ENCODE results near the gene DRD2.

DRD2 gene

GRCh38 chr11:113488931-113489351 is 13.7 kb upstream of the DRD2 start:
- Histone ChIP-seq H4K20me1 (no peaks in the 10 kb centered on the region), H3K9me3 (replicated peaks in 1 of 11) (no peaks in the 10 kb centered on the region), H3K27me3 (no peaks in the 10 kb centered on the region), H3K36me3 (no peaks in the 10 kb centered on the region), H3K27ac (no peak overlapping the region), H3K4me3 (no peak overlapping the region), H3K4me2 (no peak overlapping the region), H3K4me1 (no peaks in the 10 kb centered on the region), H3K9ac (no peak overlapping the region)
- no peak for TF ChIP-seq Cebpa-rat (IDR thresholded peaks at IDR 0.05)

GRCh38 chr11:113487622-113488021 is 12.4 kb upstream of the DRD2 start:
- Histone ChIP-seq H3K4me3 (no peak overlapping the region), H3K36me3 (no peaks in the 10 kb centered on the region), H3K9me3 (replicated peaks in 1 of 11) (no peaks in the 10 kb centered on the region), H3K4me1 (no peaks in the 10 kb centered on the region), H3K27me3 (no peaks in the 10 kb centered on the region), H3K27ac (no peak overlapping the region), H3K9ac (no peak overlapping the region), H3K4me2 (no peak overlapping the region), H4K20me1 (no peaks in the 10 kb centered on the region)
- no peak for TF ChIP-seq Cebpa-rat (IDR thresholded peaks at IDR 0.05)

GRCh38 chr11:113484223-113484622 is 9.0 kb upstream of the DRD2 start:
- Histone ChIP-seq H3K27me3 (no peaks in the 10 kb centered on the region), H3K9me3 (replicated peaks in 1 of 11) (no peaks in the 10 kb centered on the region), H3K4me1 (no peaks in the 10 kb centered on the region), H3K27ac (no peak overlapping the region), H3K4me2 (no peak overlapping the region), H3K4me3 (no peak overlapping the region), H3K9ac (no peak overlapping the region), H4K20me1 (no peaks in the 10 kb centered on the region), H3K36me3 (no peaks in the 10 kb centered on the region)
- TF ChIP-seq Cebpa-rat (IDR thresholded peaks at IDR 0.05): no peak

- H3K9me3 ChIP-seq (replicated peaks in 1 of 11): no peaks in the 10 kb centered on the region
- no peaks in the 10 kb centered on the region for H4K20me1 ChIP-seq
- H3K4me1 ChIP-seq: no peaks in the 10 kb centered on the region
- H3K36me3 ChIP-seq: no peaks in the 10 kb centered on the region
- H3K4me2 ChIP-seq: no peak overlapping the region
- H3K27me3 ChIP-seq: no peaks in the 10 kb centered on the region
- H3K27ac ChIP-seq: no peak overlapping the region
- no peak overlapping the region for H3K9ac ChIP-seq
- no peak for TF ChIP-seq Cebpa-rat (IDR thresholded peaks at IDR 0.05)
- no peak overlapping the region for H3K4me3 ChIP-seq
These were observed 6.5 kb upstream of the DRD2 start for GRCh38 chr11:113481672-113482071.

GRCh38 chr11:113481226-113481625 is 6.0 kb upstream of the DRD2 start:
- Histone ChIP-seq H4K20me1 (no peaks in the 10 kb centered on the region), H3K27ac (no peak overlapping the region), H3K9ac (no peak overlapping the region), H3K36me3 (no peaks in the 10 kb centered on the region), H3K4me2 (no peak overlapping the region), H3K27me3 (no peaks in the 10 kb centered on the region), H3K9me3 (replicated peaks in 1 of 11) (no peaks in the 10 kb centered on the region), H3K4me3 (no peak overlapping the region), H3K4me1 (no peaks in the 10 kb centered on the region)
- no peak for TF ChIP-seq Cebpa-rat (IDR thresholded peaks at IDR 0.05)

- H4K20me1 ChIP-seq: no peaks in the 10 kb centered on the region
These were observed 2.1 kb upstream of the DRD2 start for GRCh38 chr11:113477321-113477720.

GRCh38 chr11:113476553-113476952 is 1.4 kb upstream of the DRD2 start:
- no peak overlapping the region for H3K4me2 ChIP-seq
- H4K20me1 ChIP-seq: no peaks in the 10 kb centered on the region; a peak in 1 of 22 replicates
- H3K9ac ChIP-seq: no peak overlapping the region
- H3K36me3 ChIP-seq: no peaks in the 10 kb centered on the region
- H3K27ac ChIP-seq: no peak overlapping the region
- no peak for TF ChIP-seq Cebpa-rat (IDR thresholded peaks at IDR 0.05)
- no peaks in the 10 kb centered on the region for H3K4me1 ChIP-seq
- no peaks in the 10 kb centered on the region for H3K27me3 ChIP-seq
- H3K4me3 ChIP-seq: no peak overlapping the region
- H3K9me3 ChIP-seq (replicated peaks in 1 of 11): peaks cover 0 to 5% (median 0%) of the 10 kb centered on the region in 11 experiments; a peak in 2 of 22 replicates

More at GRCh38 chr11:113477321-113477720, 2.1 kb upstream of the DRD2 start:
- Histone ChIP-seq H3K4me1 (no peaks in the 10 kb centered on the region), H3K27ac (no peak overlapping the region), H3K9ac (no peak overlapping the region), H3K4me2 (no peak overlapping the region), H3K36me3 (no peaks in the 10 kb centered on the region), H3K9me3 (replicated peaks in 1 of 11) (peaks cover 0 to 5% (median 0%) of the 10 kb centered on the region in 11 experiments; a peak in 2 of 22 replicates), H3K27me3 (no peaks in the 10 kb centered on the region), H3K4me3 (no peak overlapping the region)
- no peak for TF ChIP-seq Cebpa-rat (IDR thresholded peaks at IDR 0.05)

- Histone ChIP-seq H3K4me3 (no peak overlapping the region), H4K20me1 (no peaks in the 10 kb centered on the region; a peak in 1 of 22 replicates), H3K4me1 (no peaks in the 10 kb centered on the region), H3K27ac (no peak overlapping the region), H3K4me2 (no peak overlapping the region), H3K9me3 (replicated peaks in 1 of 11) (peaks cover 0 to 5% (median 0%) of the 10 kb centered on the region in 11 experiments; a peak in 2 of 22 replicates), H3K9ac (no peak overlapping the region), H3K27me3 (no peaks in the 10 kb centered on the region), H3K36me3 (no peaks in the 10 kb centered on the region)
- no peak for TF ChIP-seq Cebpa-rat (IDR thresholded peaks at IDR 0.05)
These were observed 637 bp downstream of the DRD2 start for GRCh38 chr11:113474362-113475159.

- Histone ChIP-seq H3K27me3 (no peaks in the 10 kb centered on the region), H3K4me2 (no peak overlapping the region), H3K9me3 (replicated peaks in 1 of 11) (peaks cover 0 to 5% (median 0%) of the 10 kb centered on the region in 11 experiments; a peak in 2 of 22 replicates), H4K20me1 (no peaks in the 10 kb centered on the region; a peak in 2 of 22 replicates), H3K4me1 (no peaks in the 10 kb centered on the region), H3K9ac (no peak overlapping the region), H3K36me3 (no peaks in the 10 kb centered on the region), H3K27ac (no peak overlapping the region), H3K4me3 (no peak overlapping the region)
- no peak for TF ChIP-seq Cebpa-rat (IDR thresholded peaks at IDR 0.05)
These were observed 1.2 kb downstream of the DRD2 start for GRCh38 chr11:113473983-113474361.

- TF ChIP-seq Cebpa-rat (IDR thresholded peaks at IDR 0.05): no peak
- Histone ChIP-seq H3K9ac (no peak overlapping the region), H3K9me3 (replicated peaks in 1 of 11) (peaks cover 0 to 5% (median 0%) of the 10 kb centered on the region in 11 experiments; a peak in 2 of 22 replicates), H3K4me3 (no peak overlapping the region), H4K20me1 (no peaks in the 10 kb centered on the region; a peak in 2 of 22 replicates), H3K27ac (no peak overlapping the region), H3K36me3 (no peaks in the 10 kb centered on the region), H3K4me2 (no peak overlapping the region), H3K27me3 (no peaks in the 10 kb centered on the region), H3K4me1 (no peaks in the 10 kb centered on the region)
These were observed 2.7 kb downstream of the DRD2 start for GRCh38 chr11:113472471-113472870.

All from BLaER1 treated with 17β-estradiol and CSF1 and Interleukin-3, amounts not matched to agents 10 nM and 100 nM (cell line).